C4-2B (cell line): ENCODE measurements around the gene CNTFR.

ENCODE experiments used
- CTCF ChIP-seq: fragments of 450-650 bp; conservative IDR thresholded peaks from 2 replicates; pipeline ENCODE4 v1.5.1; 2017; ENCODE audit warnings: mild to moderate bottlenecking
- ZFX ChIP-seq: fragments of 450-650 bp; IDR thresholded peaks from 2 replicates; pipeline ENCODE4 v1.6.1; 2017

- TF ChIP-seq CTCF (no peak), ZFX (no peak)
Measured at GRCh38 chr9:34594177-34594576, 4.7 kb upstream of the CNTFR start.
